NCI-H69 (cell line): Measurements from ENCODE around the gene LDLRAD3.
A peak's percentile ranks its signal among the peaks of the same experiment; 100 is the strongest.

ENCODE experiments used
- DNase-seq: peaks from one replicate; lab custom pipeline; 2025; lab: John Stamatoyannopoulos, UW

Gene LDLRAD3

DNA sequence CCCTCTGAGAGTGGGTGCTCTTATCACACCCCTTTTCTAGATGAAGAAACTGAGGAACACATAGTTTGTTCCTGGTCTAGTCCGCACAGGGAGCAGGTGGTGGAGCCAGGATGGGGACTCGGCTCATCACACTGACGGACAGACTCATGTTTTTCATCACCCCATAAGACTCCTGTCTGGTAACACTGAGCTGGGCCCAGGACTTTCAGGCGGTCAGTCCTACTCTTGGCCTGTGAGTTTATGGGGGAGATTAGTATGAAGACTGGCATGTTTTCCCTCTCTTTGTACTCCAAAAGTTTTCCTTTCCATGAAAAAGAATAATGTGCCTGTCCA, 160.8 kb downstream of the LDLRAD3 start:
- DNase-seq: no peak

DNA sequence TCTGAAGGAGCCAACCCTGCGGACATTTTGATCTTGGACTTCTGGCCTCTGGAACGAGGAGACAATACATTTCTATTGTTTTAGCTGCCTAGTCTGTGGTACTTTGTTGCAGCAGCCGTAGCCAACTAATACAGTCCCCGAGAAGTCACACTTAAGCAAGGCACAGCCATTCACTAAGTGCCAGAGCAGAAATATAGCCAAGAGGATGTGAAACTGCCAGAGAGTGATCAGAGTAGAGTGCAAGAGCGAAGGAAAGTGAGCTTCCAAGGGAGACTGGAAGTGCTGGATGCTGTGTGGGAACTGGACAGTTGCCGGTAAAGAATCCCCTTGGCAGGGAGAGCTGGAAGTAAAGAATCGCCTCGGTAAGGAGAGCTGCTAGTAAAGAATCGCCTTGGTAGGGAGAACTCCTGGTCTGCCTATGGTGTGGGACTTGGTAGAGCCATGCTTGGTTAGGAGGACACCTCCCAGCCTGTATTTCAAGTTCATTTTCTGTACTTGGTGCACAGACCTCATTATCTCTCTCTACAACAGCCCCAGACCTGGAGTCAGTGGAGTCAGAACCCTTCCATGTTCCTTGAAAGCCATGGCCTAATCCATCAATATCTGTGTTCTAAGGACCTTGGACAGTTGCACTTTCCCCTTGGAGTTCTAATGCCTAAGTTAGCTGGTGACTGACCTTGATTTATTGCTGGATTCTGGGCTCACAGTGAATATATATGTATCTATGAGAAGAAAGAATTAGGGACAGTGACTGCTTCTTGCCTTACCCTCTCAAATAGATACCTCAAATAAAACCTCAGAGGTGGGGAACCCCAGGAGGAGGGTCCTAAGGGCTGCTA, 162.1 kb downstream of the LDLRAD3 start:
- no peak for DNase-seq

- DNase-seq: no peak
Observed at GRCh38 chr11:36107547-36107946, 163.7 kb downstream of the LDLRAD3 start.

GRCh38 chr11:36108881-36109589, 165.2 kb downstream of the LDLRAD3 start:
- DNase-seq: peak; percentile 28

DNA sequence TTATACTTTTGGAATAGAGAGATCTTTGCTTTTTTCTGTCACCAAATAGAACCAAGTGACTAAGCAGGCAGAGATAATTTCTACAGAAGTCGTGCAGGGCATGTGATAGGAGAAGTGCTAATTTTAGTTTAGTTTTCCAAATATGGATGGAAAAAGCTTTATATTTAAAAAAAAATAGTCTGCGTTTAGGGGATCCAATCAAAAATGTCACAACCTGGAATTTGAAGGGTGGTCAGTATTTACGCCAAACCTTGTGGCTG, 165.7 kb downstream of the LDLRAD3 start:
- DNase-seq: no peak

GRCh38 chr11:36109850-36110606, 166.2 kb downstream of the LDLRAD3 start:
- peak; percentile 32 for DNase-seq

- DNase-seq: peak; percentile 94
Observed at GRCh38 chr11:36110668-36111410, 167.0 kb downstream of the LDLRAD3 start.

DNA sequence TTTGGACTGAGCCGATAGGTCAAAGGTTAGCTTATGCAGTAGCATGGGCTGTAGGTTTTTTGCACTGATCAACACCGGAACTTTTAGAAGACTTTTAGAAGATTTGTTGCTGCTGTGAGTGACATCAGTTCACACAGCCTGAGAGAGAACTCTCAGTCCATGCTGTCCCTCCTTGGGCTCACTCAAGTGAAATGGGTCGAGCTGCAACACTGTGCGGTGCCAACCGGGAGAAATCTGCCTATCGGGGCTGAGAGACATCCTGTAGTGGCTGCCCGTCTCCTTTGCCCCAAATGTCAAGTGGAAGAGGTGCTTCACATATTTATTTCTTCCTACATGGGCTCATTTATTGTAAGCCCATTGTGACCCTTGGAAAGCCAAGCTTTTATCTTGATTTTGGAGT, 170.2 kb downstream of the LDLRAD3 start:
- no peak for DNase-seq

- DNase-seq: no peak
Observed at GRCh38 chr11:36115378-36115801, 171.5 kb downstream of the LDLRAD3 start.

DNA sequence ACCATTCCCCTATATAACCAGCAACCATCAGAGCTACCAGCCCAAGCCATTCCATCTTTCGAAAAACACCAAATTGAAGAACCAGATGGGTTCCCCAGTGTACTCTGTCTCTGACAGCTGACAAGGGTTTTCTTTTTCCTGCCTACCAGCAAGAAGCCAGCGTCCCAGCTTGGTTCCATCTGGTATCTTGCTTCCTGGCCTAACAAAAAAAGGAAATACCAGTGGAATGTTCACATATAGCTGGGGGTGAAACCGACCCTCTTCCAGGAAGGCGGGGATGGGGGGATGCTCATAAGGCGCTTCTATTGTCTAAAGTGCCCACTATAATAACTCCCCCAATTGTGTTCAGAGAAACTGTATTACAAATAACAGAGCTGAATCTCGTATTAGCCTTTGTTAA, 172.3 kb downstream of the LDLRAD3 start:
- no peak for DNase-seq

- no peak for DNase-seq
Observed at GRCh38 chr11:36118084-36118483, 174.2 kb downstream of the LDLRAD3 start.

DNA sequence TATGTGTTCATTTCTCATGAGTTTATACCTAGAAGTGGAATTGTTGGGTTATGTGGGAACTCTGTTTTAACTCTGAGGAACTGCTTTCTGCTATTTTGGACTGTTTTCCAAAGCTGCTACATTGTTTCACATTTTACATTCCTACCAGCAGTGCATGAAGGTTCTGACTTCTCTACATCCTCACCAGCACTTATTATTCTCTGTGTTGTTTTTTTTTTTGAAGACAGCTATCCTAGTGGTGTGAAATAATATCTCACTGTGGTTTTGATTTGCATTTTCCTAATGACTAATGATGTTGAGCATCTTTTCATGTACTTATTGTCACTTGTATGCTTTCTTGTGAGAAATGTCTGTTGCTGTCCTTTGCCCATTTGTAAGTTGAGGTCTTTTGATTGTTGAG, 175.4 kb downstream of the LDLRAD3 start:
- DNase-seq: no peak

DNA sequence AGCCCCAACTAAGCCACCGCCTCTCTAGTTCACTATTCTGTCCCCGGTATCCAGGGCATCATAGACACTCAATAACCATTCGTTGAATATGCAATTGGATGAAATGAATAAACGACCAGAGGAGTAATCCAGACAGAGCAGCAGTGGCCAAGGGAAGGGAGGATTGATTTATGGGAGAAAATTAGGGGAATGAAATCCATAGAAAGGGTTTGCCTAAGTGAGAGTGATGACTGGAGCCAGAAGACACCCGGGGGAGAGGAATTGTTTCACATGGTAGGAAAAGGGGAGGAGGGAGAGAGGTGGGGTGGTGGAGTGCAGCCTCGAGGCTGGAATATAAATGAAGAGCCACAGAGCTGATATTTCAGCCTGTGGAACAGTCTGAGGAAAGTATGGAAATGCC, 177.2 kb downstream of the LDLRAD3 start:
- peak; percentile 69 for DNase-seq

GRCh38 chr11:36122671-36123070, 178.8 kb downstream of the LDLRAD3 start:
- no peak for DNase-seq

DNA sequence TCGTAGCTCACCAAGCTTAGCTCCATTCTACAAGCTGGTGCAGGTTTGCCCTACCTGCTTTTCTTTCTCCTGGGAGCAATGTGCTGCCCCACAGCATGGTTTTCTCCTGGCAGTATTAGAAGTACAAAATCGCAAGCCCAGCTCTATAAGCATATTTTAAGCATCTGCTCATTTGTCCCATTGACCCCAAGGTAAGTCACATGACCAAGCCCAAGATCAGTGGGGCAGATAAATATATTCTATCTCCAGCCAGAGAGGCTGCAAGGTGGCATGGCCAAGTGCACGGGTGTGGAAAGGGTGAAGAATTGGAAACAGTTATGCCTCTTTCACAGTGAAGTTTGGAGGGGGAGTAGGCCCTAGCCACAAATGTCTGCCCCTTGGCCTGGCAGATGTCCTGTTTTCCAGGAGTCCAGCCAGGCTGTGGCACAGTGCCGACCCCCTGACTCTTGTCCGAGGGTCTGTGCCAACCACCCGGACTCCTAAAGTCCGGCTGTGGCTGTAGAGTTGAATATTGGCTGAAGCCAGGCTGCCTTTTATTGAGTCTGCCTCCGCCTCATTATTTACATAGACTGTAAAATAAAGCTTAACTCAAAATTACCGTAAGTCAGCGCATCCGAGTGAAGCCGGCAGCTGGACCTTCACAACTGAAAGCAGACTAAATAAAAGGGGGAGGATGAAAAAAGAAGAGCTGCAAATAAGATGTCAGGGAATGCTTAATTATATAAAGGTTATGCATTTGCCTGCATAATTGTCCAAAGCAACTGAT, 179.7 kb downstream of the LDLRAD3 start:
- peak; percentile 91 for DNase-seq

- DNase-seq: peak; percentile 81
Observed at GRCh38 chr11:36126678-36127077, 182.8 kb downstream of the LDLRAD3 start.

- no peak for DNase-seq
Observed at GRCh38 chr11:36127550-36127949, 183.7 kb downstream of the LDLRAD3 start.

DNA sequence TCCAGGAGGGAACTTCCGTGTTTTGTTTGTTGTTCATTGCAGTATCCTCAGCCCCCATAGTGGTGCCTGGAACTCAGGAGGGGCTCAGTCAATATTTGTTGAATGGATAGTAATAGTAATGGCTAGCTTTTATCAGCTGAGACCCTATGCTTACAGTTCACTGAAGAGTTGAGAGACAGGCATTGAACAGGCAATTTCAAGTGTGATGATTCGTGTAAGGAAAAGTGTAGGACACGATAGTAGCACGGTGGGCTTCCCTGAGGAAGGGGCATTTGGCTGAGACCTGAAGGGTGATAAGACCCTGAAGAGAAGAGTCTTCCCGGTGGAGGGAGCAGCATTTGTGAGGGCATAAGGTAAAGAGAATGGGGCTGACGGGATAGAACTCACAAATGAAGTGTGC, 186.1 kb downstream of the LDLRAD3 start:
- DNase-seq: no peak

DNA sequence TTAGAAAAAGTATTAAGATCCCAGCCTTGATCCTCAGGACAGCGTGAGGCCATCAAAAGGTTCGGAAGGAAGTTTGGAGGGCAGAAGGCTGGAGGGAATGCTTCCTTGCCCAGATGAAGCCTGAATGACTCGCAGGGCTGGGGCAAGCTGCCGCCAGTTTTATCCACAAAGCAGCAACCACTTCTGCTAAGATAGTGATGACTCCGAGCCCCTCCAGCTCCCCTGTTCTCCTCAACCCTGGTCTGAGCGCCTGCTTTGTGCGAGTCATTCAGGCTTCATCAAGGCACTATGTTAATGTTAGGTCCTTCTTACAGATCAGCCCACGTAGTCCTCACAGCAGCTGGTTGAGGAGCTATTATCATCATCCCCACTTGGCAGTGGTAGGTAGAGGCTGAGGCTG, 186.5 kb downstream of the LDLRAD3 start:
- no peak for DNase-seq

- peak; percentile 76 for DNase-seq
Observed at GRCh38 chr11:36131721-36132397, 188.0 kb downstream of the LDLRAD3 start.

DNA sequence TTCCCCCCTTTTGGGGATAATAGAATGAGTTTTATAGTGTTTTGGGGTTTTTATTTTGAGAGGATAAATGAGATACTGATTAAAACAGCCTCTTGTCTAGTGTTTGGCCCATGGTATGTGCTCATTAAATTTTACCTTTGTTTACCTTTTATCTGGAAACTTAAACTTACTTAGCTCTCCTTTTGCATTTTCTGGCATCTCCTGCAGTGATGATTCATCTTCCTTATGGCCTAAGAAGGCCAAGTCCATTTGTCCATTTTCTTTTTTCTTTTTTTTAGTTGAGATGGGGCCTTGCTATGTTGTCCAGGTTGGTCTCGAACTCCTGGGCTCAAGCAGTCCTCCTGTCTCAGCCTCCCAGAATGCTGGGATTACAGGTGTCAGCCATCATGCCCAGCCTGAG, 189.1 kb downstream of the LDLRAD3 start:
- DNase-seq: no peak
